SKM-1 (cell line): ENCODE measurements around the gene CSF1R.
"Not testable (repeated sequence)": the region's sequence is repeated elsewhere in the genome, so short reads cannot be mapped to it uniquely, and the experiment has no call there.

Source experiments
- DNase-seq: peaks from one replicate; lab custom pipeline; 2025; ENCODE audit not compliant: unreplicated experiment; lab: John Stamatoyannopoulos, UW

Gene CSF1R

DNA sequence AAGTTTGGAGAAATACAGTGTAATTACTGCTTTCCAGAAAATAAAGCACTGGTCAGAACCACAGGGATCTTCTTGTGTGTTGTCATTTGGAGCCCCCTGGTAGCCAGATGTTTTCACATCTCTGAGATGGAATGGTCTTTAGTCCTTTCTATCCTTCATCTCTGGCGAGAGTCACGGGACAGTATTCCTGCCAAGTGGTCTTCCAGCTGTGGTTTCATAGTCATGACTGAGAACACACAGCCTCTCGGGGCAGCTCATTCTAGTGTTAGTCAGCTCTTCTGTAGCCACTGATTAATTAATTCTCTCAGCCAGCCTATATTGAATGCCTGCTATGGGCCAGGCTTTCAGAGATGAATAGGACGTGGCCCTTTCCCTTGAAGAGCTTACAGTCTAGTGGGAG lies 51.7 kb downstream of the CSF1R start:
- no peak for DNase-seq

DNA sequence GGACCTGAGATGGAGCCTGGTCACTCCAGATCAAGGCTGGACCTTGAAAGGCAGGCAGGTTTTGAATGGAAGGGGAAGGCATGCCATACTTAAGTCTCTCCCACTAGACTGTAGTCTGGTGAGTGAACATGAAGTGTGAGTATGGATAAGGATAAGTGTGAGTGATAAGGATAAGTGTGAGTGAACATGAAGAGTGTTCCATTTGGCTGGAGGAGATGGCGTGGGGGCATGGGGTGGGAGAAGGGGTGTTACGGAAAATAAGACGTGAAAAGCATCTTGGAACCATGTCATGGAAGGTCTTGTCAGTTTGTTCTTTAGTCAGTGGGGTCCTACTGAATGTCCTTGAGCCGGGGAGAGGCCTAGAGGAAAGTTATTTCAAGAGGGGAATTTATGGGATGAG lies 53.0 kb downstream of the CSF1R start:
- DNase-seq: no peak

DNA sequence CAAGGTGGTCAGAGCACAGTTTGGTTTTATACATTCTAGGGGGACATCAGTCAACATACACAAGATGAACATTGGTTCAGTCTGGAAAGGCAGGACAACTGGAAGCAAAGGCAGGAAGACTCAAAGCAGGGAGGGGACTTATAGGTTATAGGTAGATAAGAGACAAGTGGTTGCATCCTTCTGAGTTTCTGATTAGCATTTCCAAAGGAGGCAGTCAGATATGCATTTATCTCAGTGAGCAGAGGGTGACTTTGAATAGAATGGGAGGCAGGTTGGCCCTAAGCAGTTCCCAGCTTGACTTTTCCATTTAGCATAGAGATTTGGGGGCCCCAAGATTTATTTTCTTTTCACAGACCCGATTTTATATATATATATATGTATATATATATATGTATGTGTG lies 58.3 kb downstream of the CSF1R start:
- not testable (repeated sequence) for DNase-seq

DNA sequence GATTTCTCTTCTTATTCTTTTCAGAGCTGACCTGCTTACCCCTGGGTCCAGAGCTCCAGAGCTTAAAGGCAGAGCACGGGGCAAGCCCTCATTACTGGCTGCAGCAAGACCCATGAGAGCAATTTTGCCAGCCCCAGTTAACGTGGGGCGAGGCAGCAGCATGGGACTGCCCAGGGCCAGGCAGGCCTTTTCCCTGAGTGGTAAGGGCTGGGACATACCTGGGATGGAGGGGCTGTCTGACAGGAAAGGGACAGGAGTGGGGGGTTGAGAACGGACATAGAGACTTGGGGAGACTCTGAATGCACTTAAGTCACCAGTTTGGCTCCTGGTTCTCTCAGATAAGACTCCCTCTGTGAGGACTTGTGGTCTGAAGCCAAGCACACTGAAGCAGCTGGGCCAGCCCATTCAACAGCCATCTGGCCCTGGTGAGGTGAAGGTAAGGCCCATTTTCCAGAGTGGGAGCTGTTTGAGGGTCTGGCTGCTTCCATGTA lies 59.6 kb downstream of the CSF1R start:
- no peak for DNase-seq

DNA sequence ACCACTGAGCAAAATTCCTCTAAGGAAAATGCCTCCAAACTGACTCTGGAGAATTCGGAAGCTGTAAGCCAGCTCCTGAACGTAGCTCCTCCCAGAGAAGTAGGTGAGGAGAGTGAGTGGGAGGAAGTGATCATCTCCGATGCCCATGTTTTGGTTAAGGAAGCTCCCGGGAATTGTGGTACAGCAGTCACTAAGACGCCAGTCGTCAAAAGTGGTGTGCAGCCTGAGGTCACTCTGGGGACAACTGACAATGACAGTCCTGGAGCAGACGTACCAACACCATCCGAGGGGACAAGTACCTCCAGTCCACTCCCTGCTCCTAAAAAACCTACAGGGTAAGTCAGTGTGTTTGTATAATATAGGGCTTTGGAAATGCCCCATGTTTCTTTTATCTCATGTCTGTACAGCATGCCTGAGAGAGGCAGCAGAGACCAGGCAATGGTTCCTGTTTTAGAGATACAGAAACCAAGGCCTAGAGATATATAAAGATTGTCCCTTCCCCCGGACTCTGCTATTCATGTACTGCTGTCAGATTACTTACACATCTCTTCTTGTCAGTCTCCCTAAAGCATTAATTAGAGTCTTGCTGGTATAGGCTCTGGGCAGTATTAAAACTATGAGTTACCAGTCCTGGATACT lies 61.9 kb downstream of the CSF1R start:
- no peak for DNase-seq

DNA sequence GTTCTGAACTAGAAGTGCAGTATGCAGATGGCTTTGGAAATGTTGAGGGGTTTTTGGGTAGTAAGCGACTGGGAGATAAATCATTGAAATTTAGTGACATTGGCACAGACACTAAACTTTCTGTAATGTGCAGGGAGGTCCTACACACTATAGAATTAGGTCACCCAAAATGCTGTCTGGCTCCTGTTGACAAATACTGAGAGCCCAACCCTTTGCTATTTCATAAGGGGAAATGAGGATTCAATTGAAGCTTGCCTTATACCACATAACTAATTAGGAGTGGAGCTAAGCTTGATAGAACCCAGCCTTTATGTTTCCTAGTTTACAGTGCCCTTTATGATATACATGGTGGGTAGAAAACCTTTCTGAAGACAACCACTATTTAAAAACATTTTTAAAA lies 63.2 kb downstream of the CSF1R start:
- DNase-seq: no peak

DNA sequence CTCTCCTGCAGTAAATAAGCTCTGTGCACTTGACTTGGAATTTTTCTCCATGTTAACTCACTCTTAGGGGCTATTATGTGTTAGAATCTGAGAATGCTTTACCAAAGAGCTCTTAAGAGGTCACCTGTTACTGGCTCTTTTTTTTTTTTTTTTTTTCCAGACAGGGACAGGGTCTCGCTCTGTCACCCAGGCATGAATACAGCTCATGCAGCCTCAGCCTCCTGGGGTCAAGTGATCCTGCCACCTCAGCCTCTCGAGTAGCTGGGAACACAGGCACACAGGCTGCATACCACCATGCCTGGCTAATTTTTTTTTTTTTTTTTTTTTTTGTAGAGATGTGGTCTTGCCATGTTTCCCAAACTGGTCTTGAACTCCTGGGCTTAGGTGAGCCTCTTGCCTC lies 63.7 kb downstream of the CSF1R start:
- no peak for DNase-seq

DNA sequence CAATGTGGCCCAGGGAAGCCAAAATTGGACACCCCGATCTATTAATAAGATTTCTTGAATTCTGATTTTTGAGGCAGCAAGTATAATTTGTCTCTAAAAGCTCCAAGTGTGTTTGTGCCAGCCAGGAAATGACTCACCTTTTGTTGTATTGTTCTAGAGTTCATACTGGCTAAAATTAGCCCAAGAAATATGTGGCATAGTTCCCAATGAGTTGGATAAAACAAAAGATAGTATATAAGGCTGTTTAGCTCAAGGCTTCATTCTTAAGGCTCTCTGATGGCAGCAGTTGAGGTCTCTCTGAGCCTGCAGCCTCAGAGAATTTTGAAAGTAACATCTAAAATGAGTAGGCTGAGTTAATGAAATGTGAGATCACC lies 64.2 kb downstream of the CSF1R start:
- no peak for DNase-seq

DNA sequence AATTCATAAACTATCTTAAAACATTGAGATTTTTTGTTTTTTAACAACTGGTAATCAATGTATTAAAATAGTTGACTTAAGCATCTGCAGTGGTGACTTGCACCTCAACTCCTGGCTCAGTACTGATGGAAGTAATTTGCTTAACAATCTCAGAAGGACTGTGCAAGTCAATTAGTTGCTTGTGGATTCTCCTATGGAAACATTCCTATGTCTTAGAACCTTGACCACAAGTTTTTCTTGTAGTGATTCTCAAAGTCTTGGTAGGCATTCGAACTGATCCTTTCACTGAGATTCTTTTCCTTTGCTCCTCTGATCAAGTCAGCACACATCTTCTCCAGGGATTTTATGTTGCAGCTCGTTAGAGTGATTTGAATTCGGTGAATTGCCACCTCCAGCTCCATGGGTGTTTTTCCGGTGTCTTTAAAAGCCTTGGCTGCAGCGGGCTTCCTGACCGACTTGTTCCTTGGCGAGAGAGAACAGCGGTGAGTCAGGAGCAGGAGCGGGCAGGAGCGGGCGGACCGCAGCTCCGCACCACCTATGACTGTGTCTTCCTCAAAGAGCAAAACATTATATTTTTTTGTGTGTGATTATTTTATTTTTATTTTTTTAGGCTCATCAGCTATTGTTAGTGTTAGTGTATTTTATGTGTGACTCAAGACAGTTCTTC lies 64.7 kb downstream of the CSF1R start:
- no peak for DNase-seq

DNA sequence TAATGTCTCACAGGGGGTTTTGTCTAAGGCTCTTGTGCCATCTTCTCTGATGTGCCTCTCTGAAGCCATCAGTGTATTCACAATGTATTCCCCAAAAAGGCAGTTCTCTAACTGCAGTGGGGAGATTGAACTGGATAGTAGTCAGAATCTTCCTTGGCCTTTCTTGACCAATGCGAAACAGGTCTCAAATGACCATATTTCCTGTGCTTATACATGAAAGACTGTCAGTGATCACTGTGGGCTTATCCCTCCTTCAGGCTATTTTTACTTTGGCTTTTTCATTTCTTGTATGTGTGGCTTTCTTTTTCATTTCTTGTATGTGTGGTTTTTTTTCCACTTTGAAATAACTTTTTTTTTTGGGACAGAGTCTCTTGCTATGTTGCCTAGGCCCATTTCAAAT lies 66.1 kb downstream of the CSF1R start:
- no peak for DNase-seq

DNA sequence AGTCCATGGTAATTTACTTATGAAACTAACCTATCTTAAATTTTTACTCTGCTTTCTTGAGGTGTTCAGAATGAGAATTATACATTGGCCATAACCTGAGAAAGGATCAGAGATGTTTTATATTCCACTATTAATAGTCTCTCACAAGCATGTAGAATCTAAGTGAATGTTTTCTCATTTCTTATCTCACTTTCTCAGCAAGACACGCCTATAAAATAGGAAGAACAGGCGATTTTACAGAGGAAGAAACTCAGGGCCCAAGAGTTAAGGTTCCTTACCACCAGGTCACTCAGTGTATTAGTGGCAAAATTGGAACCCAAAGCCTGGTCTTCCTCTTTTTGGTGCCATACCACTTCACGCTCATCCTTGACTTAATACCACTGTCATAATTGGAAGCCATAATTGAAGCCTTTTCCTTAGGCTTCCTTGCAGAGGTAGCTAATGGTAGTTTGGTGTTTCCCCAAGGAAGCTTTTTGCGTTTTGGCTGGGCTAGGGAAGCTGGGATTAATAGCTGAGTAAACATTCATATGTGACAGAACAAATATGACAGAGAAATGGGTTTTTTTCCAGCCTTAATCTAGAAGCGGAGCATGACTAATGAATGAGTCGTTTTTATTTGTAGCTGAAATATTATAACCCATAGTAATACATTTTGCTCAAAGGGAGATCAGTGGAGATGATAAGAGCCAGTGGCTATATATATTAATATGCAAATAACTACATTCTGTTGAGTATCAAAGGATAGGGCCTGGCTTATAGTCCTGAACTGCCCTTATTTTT lies 68.9 kb downstream of the CSF1R start:
- no peak for DNase-seq

DNA sequence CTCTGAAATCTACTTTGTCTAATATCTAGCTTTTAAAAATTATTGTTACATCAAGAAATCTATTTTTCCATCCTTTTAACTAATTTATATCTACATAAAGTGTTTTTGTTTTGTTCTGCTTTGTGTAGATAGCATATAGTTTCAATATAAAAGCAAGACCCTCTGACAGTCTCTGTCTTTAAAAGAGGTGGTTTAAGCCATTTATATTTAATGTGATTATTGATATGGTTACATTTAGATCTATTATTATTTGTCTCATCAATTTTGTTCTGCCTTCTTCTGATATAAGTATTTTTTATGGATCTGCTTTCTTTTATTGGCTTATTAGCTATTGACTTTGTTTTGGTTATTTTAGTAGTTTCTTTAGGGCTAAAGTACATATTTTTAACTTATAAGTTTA lies 69.8 kb downstream of the CSF1R start:
- DNase-seq: no peak

DNA sequence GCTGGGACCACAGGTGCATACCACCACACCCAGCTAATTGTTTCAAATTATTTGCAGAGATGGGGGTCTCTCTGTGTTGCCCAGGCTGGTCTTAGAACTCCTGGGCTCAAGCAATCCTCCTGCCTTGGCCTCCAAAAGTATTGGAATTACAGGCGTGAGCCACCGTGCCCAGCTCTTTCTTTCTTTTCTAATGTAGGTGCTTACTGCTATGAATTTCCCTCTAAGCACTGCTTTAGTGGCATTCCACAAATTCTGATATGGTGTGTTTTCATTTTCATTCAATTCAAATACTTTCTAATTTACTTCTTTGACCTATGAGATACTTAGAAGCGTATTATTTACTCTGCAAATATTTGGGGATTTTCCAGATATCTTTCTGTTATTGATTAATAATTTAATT lies 70.9 kb downstream of the CSF1R start:
- no peak for DNase-seq

DNA sequence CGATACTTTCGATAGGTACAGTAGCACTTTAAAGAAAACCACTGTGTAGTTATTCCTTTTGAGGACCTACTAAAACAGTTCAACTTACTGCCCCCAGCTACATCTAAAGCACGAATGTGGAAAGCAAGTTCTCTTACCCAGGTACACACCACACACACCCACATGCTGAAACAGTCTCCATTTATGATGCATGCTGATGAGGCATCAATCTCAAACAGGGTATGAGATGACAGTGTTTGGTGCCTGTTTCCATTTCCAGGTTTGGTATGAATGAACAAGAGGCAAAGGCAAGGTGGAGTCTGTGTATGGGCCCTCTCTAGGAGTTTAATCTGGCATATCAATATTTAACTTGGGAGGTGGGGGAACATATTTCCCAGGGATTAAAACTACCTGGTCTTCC lies 71.9 kb downstream of the CSF1R start:
- DNase-seq: no peak

DNA sequence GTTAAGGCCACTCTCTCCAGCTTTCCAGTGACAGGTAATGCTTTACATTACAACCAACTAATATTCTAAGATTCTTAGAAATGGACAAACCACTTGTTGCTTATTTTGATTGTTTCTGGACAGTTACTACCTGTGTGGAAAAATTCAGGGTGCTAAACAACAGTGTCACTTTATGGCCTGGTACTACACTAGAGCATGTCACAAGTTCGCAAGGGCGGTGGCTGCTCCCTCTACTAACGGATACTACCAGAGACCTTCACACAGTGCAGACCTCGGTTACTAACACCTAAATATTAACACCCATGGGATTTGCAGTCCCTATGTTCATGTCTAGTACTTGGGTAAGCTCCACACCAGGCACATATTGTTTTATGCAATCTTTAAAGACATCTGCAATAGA lies 72.4 kb downstream of the CSF1R start:
- DNase-seq: no peak

DNA sequence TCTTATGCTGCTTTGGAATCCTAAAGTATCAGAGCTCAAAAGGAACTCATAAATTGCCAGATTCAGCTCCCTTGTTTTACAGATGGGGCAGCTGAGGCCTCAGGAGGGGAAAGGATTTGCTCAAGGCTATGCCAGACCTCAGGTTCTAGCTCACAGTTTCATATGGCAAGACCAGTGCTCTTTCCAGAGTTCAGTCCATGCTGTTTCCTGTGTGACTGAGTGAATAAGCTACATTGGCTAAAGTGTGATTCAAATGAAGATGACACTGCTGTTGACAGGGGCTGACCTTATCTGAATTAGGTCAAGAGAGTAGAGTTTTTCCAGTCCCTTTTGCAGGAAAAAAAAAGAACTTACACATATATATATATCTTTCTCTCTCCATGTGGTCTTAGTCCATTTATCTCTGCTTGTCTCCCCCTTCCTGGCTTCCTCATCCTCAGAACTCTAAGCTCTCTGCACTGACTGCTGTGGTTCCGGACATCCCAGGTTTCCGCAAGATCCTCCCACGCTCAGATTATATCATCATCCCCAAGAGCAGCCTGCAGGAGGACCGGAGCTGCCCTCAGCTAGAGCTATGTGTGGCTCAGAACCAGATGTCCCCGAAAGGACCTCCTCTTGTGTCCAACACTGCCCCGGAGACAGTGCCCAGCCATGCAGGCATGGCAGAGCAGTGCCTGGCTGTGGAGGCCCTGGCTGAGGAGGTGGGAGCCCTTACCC lies 76.5 kb downstream of the CSF1R start:
- no peak for DNase-seq

DNA sequence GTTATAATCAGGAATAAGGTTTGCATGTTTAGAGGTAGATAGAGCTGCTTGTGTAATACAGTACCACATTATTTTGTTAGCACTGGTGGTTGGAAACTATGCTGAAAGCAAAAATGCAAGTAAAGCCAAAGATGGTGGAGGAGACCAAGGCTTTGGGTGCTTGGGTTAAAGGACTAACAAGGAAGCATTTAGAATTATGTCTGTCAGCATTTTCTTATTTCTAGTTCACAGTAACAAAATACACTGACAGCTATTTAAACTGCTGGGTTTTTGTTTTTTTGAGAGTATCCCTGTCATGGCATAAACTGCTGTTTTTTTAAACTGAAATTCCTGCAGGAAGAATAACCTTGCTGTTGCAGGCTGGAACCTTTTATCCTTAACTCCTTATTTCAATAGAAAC lies 79.3 kb downstream of the CSF1R start:
- DNase-seq: no peak

DNA sequence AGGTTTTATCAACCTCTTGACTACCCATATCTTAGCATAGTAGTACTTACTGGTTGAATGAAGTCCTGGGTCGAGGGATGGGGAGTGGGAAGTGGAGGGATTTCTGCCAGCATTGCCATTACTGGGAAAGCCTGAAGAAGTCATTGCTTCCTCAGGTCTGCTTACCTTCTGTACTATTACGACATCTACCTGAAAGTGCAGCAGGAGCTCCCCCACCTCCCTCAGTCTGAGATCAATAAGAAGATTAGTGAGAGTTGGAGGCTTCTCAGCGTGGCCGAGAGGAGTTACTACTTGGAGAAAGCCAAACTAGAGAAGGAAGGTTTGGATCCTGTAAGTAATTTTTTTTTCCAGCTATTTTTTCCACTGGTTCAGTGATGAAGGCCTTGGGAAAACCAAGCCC lies 80.0 kb downstream of the CSF1R start:
- DNase-seq: no peak
